ENCODE results near the gene MACROD1.

Gene MACROD1

DNA sequence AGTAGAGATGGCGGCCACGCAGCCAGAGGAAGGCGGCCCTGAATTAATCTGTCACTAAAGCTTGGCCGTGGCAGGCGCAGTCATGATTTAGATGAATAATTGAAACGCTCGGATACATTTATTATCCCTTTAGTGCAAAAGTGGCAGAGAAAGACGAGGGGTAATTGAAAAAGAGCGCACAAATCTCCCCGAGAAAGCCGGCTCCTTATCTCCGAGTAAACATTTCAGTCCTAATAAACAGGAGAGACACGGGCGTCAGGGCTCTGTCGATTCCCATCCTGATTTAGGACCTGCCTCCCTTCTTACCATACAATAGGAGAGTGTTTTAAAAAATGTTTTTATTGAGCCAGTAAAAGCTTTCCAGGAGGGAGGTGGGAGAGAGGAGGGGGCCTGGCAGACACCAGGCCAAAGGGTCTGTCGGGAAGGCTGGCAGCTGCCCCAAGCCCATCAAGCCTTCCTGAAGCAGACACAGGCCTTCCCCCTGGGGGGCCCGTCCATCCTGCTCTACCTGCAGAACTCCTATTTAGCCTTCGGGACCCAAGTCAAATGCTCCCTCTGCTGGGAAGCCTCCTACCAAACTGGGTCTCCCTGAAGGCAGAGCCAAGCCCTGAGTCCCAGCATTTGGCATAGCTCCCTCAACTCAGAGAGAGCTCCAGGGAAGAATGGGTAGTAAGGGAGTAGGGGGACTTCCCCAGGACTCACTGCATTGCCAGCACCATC lies 156.8 kb downstream of the MACROD1 start:
- Histone ChIP-seq H3K9me3 (no peaks in the 10 kb centered on the region), H3K4me1 (no peaks in the 10 kb centered on the region), H3K27me3 (ENCODE audit: low read depth) (no peaks in the 10 kb centered on the region), H3K36me3 (replicated peaks) (no peaks in the 10 kb centered on the region), H3K4me3 (no peak overlapping the region)
- no peak for DNase-seq (ENCODE audit: low spot score in 2 of 2)
- in situ Hi-C loops (cut with MboI; ENCODE audit: low sequenced_read_pairs), result no loop called here

DNA sequence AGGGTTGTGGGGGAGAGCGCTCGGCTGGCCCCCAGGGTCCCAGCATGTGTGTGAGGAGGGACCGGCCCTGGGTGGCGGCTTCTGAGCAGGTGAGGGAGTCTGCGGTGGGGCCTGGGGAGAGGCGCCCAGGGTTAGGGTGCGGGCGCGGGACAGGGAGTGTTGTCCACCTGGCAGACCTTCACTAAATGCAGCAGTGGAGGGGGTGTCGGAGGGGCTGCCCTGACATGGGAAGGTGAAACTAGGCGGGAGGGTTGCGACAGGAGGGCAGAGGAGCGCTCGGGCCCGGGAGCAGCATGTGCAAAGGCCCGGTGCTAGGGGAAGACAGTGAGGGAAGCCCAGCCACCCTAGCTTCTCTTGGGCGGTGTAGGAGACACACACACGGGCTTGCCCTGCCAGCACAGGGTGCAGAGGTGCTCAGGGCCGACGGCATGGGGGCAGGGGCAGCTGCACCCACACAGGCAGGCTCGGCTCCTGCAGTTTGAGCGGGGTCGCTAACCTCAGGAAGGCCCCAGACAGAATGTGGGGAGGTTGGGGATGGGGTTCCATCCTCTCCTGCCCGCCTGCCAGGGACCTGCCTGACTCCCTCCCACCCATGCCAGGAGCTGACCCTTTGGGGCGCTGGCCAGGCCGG lies 157.5 kb downstream of the MACROD1 start:
- in situ Hi-C loops (cut with MboI; ENCODE audit: low sequenced_read_pairs), result no loop called here
- DNase-seq (ENCODE audit: low spot score in 2 of 2), result no peak
- H3K4me3 ChIP-seq, result no peak overlapping the region
- H3K27me3 ChIP-seq (ENCODE audit: low read depth), result no peaks in the 10 kb centered on the region
- no peaks in the 10 kb centered on the region for H3K4me1 ChIP-seq
- no peaks in the 10 kb centered on the region for H3K9me3 ChIP-seq
- H3K36me3 ChIP-seq (replicated peaks), result no peaks in the 10 kb centered on the region

DNA sequence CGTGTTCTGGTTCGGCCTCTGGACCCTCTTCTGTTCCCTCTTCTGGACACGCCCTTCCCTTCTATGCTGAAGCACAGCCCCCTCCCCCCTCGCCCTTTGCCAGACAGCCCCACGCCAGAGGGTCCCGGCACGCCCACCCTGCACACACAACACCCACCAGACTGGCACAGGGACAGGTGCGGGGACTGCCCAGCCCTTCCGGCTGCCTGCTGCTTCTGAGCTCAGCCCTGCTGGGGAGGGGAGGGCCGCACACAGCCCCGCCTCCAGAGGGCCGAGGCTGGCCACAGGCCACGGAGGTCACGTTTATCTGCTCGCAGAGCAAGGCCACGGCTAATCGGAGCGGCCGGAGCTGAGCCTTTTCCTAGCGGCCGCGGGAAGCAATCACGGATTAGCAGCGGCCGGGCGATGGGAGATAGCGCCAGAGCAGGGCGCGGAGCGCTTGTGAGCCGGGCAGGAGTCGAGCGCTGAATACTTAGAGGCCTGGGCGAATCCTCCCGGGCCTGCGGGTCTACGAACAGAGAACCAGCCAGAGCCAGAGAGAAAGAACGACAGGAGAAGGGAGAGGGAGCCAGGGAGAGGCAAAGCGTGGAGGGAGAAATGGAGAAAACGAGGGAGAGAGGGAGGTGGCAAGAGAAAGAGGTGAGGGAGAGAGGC lies 158.2 kb downstream of the MACROD1 start:
- no peaks in the 10 kb centered on the region for H3K27me3 ChIP-seq (ENCODE audit: low read depth)
- no peaks in the 10 kb centered on the region for H3K36me3 ChIP-seq (replicated peaks)
- peak in 1 of 2 experiments; percentile 40 for DNase-seq (ENCODE audit: low spot score in 2 of 2)
- H3K4me3 ChIP-seq, result no peak overlapping the region
- no peaks in the 10 kb centered on the region for H3K9me3 ChIP-seq
- H3K4me1 ChIP-seq, result no peaks in the 10 kb centered on the region
- in situ Hi-C loops (cut with MboI; ENCODE audit: low sequenced_read_pairs), result no loop called here

DNA sequence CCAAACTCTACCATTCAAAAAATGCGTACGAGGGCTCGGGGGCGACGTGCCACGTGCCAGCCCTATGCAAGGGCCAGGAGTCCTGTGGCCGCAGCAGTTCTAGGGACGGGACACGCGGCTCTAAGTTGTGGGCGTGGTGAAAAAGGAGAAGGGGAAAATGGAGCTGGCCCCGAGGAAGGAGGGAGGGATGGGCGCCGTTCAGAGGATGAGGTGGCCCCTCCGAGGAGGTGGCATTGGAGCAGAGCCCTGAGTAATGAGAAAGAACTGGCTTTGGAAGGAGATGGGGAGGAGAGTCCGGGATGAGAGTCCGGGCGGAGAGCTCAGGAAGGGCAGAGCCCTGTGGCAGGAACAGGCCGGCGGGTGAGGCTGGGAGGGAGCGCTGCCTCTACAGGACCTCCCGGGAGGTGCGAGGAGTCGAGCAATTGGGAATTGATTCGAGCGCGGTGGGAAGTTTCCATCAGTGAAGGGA lies 158.7 kb downstream of the MACROD1 start:
- Histone ChIP-seq H3K4me1 (no peaks in the 10 kb centered on the region), H3K4me3 (no peak overlapping the region), H3K27me3 (ENCODE audit: low read depth) (no peaks in the 10 kb centered on the region), H3K9me3 (no peaks in the 10 kb centered on the region), H3K36me3 (replicated peaks) (no peaks in the 10 kb centered on the region)
- in situ Hi-C loops (cut with MboI; ENCODE audit: low sequenced_read_pairs), result no loop called here
- peak in 1 of 2 experiments; percentile 61 for DNase-seq (ENCODE audit: low spot score in 2 of 2)

DNA sequence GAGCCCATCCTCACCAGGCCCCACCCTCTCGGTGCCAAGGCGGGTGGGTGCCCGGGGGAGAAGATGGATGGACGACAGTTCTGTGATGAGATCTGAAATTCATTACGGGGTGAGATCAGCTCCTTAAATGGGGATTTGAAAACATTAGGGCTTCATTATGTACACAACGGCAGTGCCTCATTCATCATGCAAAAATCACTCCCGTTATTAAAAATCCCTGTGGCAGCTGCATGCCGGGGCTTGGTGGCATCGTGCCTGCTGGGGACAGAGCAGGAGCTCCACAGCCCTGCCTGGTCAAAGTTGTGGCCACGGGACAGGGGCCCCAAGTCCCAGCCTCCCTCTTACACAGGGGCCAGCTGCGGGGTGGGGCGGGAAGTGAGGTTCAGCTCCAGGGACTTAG lies 159.5 kb downstream of the MACROD1 start:
- H3K9me3 ChIP-seq, result no peaks in the 10 kb centered on the region
- H3K36me3 ChIP-seq (replicated peaks), result no peaks in the 10 kb centered on the region
- no peaks in the 10 kb centered on the region for H3K4me1 ChIP-seq
- in situ Hi-C loops (cut with MboI; ENCODE audit: low sequenced_read_pairs), result no loop called here
- DNase-seq (ENCODE audit: low spot score in 2 of 2), result no peak
- H3K27me3 ChIP-seq (ENCODE audit: low read depth), result no peaks in the 10 kb centered on the region
- H3K4me3 ChIP-seq, result no peak overlapping the region

DNA sequence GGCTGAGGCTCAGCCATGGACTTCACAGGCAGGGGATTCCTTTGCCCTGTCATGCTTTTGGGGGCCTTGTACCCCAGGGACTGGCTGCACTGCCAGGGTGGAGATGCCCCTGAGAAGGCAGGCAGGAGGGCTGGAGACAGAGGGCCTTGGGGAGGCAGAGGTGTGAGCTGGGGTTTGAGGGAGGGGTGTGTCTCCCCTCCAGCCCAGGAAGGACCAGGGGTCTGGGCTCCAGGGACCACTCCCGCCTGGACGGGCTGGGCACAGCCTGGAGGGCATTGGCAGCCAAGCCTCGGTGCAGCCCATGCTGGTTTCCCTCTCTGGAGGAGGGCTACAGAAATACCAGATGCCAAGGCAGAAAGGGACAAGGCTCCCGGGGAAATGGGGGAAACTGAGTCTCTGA lies 160.2 kb downstream of the MACROD1 start:
- Histone ChIP-seq H3K9me3 (no peaks in the 10 kb centered on the region), H3K36me3 (replicated peaks) (no peaks in the 10 kb centered on the region), H3K4me1 (no peaks in the 10 kb centered on the region), H3K4me3 (no peak overlapping the region), H3K27me3 (ENCODE audit: low read depth) (no peaks in the 10 kb centered on the region)
- in situ Hi-C loops (cut with MboI; ENCODE audit: low sequenced_read_pairs), result no loop called here
- no peak for DNase-seq (ENCODE audit: low spot score in 2 of 2)

DNA sequence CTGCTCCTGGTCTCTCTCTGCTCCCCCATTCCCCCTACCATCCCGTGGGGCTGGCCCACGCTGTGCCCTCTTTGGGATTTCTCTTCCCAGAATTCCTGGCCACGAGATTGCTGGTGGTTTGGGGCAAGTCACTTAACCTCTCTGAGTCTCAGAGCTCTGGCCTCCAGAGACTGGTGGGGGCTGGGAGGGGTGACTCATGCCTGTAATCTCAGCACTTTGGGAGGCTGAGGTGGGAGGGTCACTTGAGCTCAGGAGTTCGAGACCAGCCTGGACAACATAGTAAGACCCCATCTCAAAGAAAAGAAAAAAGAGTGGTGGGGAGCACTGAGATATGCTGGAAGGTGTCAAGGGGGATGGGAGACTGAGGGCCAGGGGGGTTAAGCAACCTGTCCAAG lies 161.3 kb downstream of the MACROD1 start:
- no peak for DNase-seq (ENCODE audit: low spot score in 2 of 2)
- Histone ChIP-seq H3K4me1 (no peaks in the 10 kb centered on the region), H3K27me3 (ENCODE audit: low read depth) (no peaks in the 10 kb centered on the region), H3K4me3 (no peak overlapping the region), H3K9me3 (no peaks in the 10 kb centered on the region), H3K36me3 (replicated peaks) (peaks cover 4% of the 10 kb centered on the region)
- in situ Hi-C loops (cut with MboI; ENCODE audit: low sequenced_read_pairs), result no loop called here

DNA sequence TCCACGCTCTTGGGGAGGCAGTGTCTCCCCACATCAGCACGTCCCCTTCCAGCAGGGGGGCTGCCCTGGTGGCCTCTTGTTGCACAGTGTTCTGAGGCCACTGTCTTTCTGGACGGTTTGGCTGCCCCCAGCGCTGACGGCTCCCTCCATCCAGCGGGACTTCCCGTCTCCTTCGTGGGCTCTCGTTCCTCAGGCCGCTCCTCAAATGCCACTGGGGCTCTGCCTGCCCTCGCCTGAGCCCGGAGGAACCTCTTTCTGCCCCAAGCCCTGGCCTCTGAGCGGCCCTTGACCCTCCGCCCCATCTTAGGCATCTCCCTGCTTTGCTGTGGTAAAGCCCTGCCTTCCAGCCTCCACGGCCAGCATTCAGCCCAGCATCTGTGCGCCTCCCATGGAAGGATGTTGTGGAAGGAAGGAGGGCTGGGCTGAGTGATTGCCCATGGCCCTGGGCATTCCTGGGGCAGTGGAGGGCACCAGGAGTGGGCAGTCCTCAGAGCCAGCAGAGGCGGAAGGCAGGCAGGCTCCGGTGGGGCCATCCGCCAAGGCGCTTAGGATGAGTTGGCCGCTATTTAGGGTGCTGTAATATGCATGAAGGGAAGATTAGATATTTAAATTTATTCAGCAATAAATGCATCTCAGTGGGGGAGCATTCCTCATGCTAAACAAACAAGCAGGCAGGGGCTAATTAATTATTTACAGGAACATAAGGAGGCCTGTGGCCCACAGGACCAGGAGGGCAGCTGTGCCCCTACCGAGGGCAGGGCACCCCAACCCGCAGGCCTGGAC lies 161.9 kb downstream of the MACROD1 start:
- no peaks in the 10 kb centered on the region for H3K27me3 ChIP-seq (ENCODE audit: low read depth)
- peaks cover 7% of the 10 kb centered on the region for H3K36me3 ChIP-seq (replicated peaks)
- H3K4me1 ChIP-seq, result no peaks in the 10 kb centered on the region
- H3K9me3 ChIP-seq, result no peaks in the 10 kb centered on the region
- DNase-seq (ENCODE audit: low spot score in 2 of 2), result no peak
- in situ Hi-C loops (cut with MboI; ENCODE audit: low sequenced_read_pairs), result no loop called here
- H3K4me3 ChIP-seq, result no peak overlapping the region

DNA sequence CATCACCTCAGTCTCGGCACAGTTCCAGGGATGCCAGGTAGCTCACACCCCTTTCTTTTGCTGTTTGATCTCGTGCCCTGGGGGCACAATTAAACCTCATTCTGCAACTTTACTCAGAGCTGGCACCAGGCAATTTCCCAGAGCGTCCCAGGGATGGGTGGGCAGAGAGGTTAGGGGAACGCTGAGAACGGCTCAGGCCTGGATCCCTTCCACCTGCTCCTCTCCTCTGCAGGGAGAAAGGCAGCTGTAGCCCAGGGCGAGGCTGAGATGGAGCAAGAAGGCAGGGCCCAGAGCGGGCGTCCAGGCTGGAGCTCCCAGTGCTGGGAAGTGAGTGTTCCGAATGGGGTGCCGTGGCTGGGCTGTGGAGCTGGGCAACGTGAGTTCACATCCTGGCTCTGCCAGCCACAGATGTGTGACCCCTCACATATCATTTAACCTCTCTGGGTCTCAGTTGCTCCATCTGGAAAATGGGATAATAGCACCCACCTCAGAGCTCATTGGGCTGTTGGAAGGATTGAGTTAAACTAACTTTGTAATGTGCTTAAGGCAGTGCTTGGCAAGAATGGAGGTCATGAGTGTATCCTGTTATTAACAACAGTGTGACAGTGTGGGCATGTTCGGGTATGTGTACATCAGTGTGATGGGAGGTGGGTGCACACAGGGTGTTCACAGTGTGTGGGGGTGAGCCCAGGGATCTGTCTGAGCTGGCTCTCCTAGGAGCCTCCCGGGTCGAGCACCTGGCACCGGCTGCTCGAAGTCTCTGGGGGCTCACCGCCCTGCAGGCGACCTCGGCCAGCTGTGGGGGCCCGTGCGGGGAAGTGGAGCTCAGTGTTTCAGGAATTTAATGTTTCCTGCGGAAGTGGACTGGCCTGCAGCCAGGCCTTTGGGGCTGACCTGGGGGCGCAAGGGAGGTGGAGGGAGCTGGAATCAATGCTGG lies 164.2 kb downstream of the MACROD1 start:
- in situ Hi-C loops (cut with MboI; ENCODE audit: low sequenced_read_pairs), result no loop called here
- Histone ChIP-seq H3K4me3 (no peak overlapping the region), H3K9me3 (no peaks in the 10 kb centered on the region), H3K27me3 (ENCODE audit: low read depth) (no peaks in the 10 kb centered on the region), H3K36me3 (replicated peaks) (peaks cover 28% of the 10 kb centered on the region), H3K4me1 (no peaks in the 10 kb centered on the region)
- DNase-seq (ENCODE audit: low spot score in 2 of 2), result no peak

DNA sequence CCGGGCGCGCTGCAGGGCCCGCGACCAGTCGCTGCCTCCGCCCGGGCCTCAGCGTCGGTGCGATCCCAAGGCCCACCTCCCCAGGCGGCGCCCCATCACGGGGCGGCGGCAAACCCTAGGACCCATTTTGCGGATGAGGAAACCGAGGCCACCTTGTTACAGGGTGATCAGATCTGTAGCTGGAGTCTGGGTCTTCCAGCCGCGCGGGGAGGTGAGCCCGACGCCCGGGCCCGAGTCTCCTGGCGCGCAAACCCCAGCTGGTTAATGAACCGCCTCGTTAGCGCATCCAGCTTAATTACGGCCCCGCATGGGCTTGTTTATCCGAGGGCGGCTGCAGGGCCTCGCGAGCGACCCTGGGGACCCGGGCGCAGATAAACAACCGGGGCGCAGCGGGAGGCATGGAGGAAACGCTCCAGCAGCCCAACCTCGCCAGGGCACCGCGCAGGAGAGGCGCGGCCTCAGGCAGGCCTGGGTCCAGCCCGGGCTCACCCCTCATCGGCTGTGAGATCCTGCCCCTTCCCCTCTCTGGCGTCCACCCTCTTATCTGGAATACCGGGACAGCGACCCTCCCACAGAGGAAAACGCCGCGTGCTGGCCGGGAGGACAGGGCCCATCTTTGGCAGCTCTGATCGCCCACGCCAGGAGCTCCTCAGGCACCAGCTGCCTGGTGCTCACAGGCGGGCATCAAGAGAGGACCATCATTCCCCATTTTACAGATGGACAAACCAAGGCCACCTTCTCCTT lies 165.0 kb downstream of the MACROD1 start:
- Histone ChIP-seq H3K27me3 (ENCODE audit: low read depth) (no peaks in the 10 kb centered on the region), H3K36me3 (replicated peaks) (peaks cover 37% of the 10 kb centered on the region), H3K4me1 (no peaks in the 10 kb centered on the region), H3K4me3 (no peak overlapping the region), H3K9me3 (no peaks in the 10 kb centered on the region)
- no peak for DNase-seq (ENCODE audit: low spot score in 2 of 2)
- in situ Hi-C loops (cut with MboI; ENCODE audit: low sequenced_read_pairs), result no loop called here

DNA sequence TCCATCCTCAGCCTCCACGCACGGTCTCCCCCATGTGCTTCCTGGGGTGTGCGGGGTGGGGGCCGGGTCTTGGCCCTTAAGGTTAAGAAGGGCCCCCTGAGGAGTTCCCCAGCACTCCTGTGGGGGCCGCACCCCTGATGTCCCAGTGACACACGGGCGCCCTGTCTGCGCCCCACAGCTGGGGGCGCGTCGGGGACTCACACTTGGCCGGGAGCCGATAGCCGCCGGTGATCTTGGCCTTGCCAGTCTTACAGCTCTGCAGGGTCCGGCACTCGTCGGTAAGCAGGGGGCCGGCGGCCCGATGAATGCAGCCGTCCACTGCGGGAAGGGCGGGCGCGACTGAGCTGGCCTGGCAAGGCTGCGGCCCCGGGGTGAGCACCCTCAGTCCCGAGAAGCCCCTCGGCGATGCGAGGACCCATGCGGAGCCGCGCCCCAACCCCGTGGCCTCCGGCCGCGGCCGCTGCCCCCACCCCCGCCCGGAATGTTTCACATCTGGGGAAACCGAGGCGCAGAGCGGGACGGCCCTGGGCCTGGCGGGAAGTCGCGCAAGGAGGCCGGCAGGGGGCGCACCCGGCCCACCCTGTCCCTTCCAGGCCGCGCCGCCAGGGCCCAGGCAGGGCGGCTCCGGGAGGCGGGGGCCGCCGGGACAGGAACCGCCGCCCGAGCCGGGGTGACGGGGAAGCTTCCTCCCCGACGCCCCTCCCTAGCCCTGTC lies 165.7 kb downstream of the MACROD1 start:
- DNase-seq (ENCODE audit: low spot score in 2 of 2), result no peak
- Histone ChIP-seq H3K4me1 (no peaks in the 10 kb centered on the region), H3K4me3 (no peak overlapping the region), H3K36me3 (replicated peaks) (peaks cover 41% of the 10 kb centered on the region), H3K27me3 (ENCODE audit: low read depth) (no peaks in the 10 kb centered on the region), H3K9me3 (no peaks in the 10 kb centered on the region)
- in situ Hi-C loops (cut with MboI; ENCODE audit: low sequenced_read_pairs), result no loop called here
